Astrocyte (in vitro differentiated cells and primary cell): Measurements from ENCODE around the gene RD3L.

Experiments
- CTCF ChIP-seq: IDR thresholded peaks from 2 replicates; pipeline ENCODE4 v1.5.1; 2011; ENCODE audit warnings: low read depth, mild to moderate bottlenecking, inconsistent platforms, low read length, moderate library complexity; ENCODE audit not compliant: insufficient read depth
- EZH2 ChIP-seq: IDR thresholded peaks from 2 replicates; pipeline ENCODE4 v1.6.1; 2012; ENCODE audit warnings: mild to moderate bottlenecking, low read length, inconsistent platforms; ENCODE audit not compliant: insufficient read depth

GRCh38 chr14:103941973-103942736, at the start of gene RD3L:
- TF ChIP-seq CTCF (no peak), EZH2 (no peak)
